Mammary epithelial cell (primary cell): ENCODE data around the gene NOS2.

Experiments
- CTCF ChIP-seq, 2 donors: IDR thresholded peaks in 1 of 2; conservative IDR thresholded peaks in 1 of 2; 2 replicates each; pipeline ENCODE4 v1.5.1; 2011 to 2012; ENCODE audit warnings: inconsistent platforms in 2 of 2, low read length in 2 of 2, mild to moderate bottlenecking in 2 of 2, control low read depth in 1 of 2, low read depth in 1 of 2; ENCODE audit not compliant: insufficient read depth in 1 of 2; ENCODE audit errors: extremely low read depth in 1 of 2
- EZH2 ChIP-seq: IDR thresholded peaks from 2 replicates; pipeline ENCODE4 v1.6.1; 2012; ENCODE audit warnings: low read length, inconsistent platforms, borderline replicate concordance

- no peak for TF ChIP-seq CTCF (conservative IDR thresholded peaks at IDR 0.05 in 1 of 2, IDR thresholded peaks at IDR 0.05 in 1 of 2; ENCODE audit: extremely low read depth in 1 of 2, insufficient read depth in 1 of 2, low read depth in 1 of 2, low read length in 2 of 2)
- no peak for TF ChIP-seq EZH2
Observed at GRCh38 chr17:27845264-27846041, 45.1 kb upstream of the NOS2 start.
